RCC 7860 (cell line): Measurements from ENCODE around the gene SOCS7.
"Not testable (repeated sequence)": the region's sequence is repeated elsewhere in the genome, so short reads cannot be mapped to it uniquely, and the experiment has no call there.

Experiments
- DNase-seq: peaks from one replicate; pipeline ENCODE4 v3.0.0-alpha.2; 2015; ENCODE audit warnings: low spot score
- FAIRE-seq: peaks from 2 replicates; lab custom pipeline; 2012; peaks lifted over from hg19 to GRCh38; lab: Jason Lieb, UNC

SOCS7 gene

DNA sequence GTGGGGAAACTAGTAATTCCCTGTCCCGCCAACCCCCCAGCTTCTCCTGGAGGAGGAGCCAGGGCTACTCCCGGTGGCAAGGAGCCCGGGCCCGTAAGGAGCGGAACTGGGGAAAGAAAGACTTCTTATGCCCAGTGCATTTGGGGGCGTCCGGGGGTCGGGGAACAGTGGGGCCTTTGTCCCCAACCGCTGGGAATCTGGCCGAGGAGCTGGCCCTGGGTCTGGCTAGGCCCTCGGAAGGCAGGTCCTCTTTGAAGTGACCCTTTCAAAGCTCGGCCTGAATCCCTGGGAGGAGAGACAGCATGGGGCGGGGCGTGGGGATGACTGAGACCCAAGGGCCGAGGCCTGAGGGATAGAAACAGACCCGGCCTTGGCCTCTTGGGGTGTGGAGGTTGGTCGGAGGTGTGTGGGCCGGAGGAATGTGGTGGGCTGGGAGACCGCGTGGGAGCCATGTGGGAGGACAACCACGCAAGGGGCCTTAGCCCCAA, 82.6 kb downstream of the SOCS7 start:
- FAIRE-seq (no peak), DNase-seq (no peak)

DNA sequence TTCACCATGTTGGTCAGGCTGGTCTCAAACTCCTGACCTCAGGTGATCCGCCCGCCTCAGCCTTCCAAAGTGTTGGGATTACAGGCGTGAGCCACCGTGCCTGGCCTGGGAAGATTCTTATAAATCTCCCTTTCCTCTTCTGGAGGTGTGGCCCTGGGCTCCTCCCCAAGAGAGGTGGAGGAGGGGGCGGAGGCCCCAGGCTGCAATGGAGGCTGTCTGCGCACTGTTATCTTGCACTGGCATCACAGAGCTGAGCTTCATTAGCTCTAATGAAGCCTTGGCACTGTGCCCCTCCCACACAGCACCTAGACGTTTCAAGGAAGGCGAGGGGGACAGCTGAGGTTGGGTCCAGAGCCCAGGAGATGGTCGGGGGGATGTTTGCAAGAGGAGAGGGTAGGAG, 84.2 kb downstream of the SOCS7 start:
- FAIRE-seq (no peak), DNase-seq (no peak)

DNA sequence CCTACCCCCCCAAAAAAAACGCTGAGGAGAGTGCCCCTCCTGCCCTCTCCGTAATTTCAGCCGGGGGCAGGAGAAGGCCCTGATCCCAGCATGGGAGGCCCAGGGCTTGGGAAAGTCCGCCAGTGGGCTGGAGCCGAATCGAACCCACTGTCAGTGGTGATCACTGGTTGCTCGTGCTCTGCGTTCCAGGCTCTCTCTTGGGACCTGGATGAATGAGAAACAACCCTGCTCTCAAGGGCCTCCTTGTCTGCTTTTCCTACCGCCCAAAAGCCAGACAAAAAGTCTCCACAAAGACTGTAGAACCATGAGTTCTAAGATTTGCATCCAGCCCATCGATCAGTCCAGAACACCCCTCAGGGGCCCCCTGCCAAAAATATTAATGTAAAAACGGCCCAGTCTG, 84.7 kb downstream of the SOCS7 start:
- FAIRE-seq, result no peak
- no peak for DNase-seq

DNA sequence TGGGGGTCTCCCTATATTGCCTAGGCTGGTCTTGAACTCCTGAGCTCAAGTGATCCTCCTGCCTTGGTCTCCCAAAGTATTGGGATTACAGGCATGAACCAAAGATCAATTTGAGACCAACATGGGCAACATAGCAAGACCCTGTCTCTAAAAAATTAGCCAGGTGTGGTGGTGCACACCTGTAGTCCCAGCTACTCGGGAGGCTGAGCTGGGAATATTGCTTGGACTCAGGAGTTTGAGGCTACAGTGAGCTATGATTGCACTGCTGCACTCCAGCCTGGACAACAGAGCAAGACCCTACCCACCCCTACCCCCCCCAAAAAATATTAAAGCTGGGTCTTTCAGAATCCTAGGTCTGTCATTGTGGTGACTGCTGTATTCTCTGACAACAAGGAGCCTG, 85.7 kb downstream of the SOCS7 start:
- DNase-seq, result not testable (repeated sequence)

DNA sequence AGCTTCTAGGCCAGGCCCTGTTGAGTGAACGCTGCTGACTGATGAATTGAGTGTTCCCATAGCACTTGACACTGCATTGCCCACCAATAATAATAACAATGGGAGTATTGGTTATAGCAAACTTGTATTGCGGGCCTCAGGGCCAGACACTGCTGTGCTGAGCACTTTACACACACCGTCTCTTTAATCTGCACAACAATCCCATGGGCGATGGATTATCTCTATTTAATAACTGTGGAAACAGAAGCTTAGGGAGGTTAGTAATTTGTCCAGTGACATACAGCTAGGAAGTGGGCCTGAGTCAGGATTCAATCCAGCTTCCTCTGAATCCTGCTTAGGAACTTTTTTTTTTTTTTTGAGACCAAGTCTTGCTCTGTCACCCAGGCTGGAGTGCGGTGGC, 87.8 kb downstream of the SOCS7 start:
- no peak for FAIRE-seq
- no peak for DNase-seq

More for the DNA sequence above, 85.7 kb downstream of the SOCS7 start:
- FAIRE-seq, result not testable (repeated sequence)

DNA sequence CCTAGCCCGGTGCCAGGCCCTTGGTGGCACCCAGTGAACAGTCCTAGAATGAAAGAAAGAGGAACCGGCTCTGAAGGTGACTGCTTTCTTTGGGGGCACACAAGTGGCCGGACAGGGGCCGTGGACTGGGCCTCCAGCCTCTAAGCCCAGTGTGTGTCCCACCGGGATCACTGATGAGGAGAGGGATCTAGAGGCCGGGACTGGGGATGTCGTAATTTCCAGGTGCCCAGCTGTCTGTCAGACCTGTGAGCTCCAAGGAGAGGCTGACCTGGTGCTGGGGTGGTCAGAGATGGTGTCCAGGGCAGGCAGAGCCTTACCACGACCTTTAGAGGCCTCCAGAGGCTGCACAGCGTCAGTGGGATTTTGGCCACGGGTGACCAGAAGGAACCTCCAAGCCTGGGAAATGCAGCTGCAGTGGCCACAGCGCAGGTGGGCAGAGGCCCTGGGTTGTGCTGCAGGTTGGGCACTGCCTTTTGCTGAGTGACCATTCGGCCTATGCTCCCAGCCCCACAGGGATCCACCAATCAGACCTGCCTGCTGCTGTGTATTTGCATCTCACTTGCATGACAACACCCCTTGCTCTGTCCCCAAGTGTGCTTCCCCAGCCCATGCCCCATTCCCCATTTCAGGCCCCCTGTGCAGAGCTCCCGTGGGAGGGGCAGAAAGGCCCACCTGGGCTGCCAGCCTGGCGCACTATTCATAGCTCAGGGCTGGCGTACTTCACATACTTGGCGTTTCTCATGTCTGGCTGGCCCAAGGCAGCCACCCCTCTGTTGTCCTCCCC, 89.2 kb downstream of the SOCS7 start:
- FAIRE-seq (no peak), DNase-seq (no peak)

DNA sequence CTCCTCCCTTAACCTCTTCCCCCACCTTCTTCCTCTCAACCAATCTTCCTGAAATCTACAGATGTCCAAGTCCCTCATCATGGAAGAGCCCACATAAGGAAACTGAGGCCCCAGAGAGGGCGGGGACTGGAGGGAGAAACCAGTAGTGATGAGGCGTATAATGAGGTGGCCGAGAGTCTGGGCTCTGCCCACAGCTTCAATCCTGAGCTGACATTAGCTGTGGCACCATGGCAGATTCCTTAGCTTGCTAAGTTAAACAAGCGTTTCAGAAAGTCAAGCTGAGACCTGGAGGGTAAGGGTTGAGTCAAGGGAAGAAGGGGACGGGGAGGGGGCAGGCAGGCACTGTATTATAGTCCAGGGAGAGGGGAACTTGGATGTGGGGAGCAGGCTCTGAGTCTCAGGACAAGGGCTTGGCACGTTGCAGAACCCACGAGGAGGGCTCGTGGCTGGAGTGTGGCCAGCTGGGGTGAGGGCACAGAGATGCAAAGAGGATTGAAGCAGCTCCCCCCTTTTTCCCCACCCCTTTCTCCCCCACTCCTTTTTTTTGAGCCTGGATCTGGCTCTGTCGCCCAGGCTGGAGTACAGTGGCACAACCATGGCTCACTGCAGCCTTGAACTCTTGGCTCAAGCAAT, 89.9 kb downstream of the SOCS7 start:
- no peak for DNase-seq
- FAIRE-seq, result no peak

DNA sequence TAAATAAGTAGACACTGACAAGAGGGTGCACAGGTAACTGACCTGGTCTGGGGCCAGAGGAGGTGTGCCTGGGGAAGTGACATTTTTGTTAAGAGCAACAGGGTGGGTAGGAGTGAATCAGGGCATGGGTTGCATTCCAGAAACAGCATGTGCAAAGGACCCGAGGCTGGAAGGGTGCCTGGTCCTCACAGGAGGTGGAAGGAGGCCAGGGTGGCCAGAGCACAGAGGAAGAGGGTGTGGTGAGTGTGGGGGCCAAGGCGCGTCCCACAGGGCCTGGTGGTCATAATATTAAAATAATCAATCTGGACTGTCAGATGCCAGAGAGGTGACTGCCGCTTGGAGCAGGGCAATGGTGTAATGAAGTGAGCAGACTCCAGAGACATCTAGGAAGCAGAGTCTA, 90.9 kb downstream of the SOCS7 start:
- DNase-seq, result no peak
- FAIRE-seq, result no peak

DNA sequence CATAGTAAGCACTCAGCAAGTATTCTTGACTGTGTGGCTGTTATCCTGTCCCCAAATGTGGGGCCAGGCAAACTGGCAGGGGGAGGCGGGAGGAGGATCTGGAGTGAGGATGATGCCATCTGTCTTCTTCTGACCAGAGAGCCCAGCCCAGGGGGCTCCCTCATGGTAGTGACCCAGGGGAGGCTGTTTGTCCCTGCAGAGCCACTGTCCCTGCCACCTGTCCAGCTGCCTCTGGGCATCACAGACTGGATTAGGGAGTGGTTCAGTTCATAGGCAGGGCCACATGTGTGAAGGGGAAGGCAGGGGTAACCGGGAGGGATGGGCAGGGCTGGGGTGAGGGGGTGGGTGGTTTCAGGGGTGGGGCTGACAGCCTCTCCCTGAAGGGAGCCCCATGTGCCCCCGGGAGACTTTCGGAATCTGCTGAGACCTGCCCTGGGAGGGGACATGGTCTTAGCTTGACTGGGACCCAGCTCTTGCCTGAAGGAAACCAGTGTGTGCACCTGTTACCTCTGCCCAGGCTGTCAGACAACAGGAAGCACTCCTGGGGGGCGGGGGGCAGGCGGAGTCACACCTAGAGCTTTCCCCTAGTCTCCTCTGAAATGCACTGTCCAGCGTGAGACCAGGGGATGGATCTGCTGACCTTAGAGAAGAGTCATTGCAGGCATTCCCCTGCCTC, 91.8 kb downstream of the SOCS7 start:
- DNase-seq, result no peak
- no peak for FAIRE-seq

DNA sequence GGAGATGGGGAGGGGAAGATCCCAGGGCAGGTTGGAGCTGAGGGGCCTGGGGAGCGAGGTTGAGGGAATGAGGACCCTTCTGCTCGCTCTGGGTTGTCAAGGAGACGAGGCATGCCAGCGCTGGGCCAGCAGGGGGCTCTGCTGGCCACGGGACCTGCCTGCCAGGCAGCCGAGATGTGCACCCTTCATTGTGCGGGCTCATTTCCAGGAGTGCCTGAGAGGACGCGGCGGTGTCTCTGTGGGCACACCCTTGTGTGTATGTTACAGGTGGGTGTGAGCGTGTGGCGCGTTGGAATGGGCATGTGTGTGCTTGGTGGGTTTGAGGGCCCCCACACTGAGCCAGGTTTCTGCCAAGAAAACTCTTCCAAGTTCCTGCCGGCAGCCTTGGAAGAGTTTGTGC, 92.5 kb downstream of the SOCS7 start:
- FAIRE-seq (no peak), DNase-seq (peak; percentile 43)

DNA sequence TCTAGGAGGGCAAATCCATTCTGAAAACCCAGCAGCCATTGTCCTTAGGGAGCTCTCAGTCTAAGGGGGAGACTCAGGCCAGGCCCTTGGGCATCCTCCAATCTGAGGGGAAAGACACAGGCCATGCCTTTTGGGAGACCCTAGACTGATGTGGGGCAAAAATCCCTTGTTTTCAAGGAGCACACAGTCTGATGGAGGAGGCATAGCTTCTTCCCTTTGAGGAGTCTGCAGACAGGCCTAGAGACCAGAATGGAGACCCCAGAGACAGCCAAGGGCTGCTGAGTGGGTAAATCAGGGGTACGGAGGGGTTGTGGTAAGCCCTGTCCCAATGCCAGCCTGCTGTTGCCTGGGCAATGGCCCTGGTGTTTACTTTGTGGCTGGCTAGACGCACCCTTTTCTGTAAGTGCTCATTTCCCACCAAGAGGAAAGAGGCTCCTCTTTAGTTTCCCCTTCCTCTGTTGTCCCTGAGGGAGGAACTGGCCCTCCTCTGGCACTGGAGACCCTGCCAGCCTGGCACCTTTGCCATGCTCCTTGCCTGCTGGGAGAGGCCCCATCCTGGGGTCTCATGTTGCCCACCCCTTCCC, 96.0 kb downstream of the SOCS7 start:
- DNase-seq (no peak), FAIRE-seq (no peak)

DNA sequence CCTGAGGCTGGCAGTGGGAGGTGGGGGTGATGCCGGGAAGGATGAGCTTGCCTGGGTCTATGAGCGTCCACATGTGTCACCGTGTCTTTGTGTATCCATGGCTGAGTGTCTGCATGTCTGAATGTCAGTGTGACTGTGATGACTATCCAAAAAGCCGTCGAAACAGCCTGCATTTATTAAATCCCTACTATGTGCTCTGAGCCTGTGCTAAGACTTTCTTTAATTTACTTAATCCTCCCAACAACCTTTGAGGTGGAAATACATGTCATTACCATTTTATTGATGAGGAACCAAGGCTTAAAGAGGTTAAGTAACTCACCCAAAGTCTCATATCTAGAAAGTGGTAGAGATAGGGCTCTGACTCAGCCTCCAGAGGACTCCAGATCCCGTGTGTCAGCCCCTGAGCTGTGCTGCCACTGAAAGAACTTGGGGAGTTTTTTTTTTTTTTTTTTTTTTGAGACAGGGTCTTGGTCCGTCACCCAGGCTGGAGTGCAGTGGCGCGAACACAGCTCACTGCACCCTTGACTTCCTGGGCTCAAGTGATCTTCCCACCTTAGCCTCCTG, 96.6 kb downstream of the SOCS7 start:
- FAIRE-seq (no peak), DNase-seq (peak; percentile 26)

DNA sequence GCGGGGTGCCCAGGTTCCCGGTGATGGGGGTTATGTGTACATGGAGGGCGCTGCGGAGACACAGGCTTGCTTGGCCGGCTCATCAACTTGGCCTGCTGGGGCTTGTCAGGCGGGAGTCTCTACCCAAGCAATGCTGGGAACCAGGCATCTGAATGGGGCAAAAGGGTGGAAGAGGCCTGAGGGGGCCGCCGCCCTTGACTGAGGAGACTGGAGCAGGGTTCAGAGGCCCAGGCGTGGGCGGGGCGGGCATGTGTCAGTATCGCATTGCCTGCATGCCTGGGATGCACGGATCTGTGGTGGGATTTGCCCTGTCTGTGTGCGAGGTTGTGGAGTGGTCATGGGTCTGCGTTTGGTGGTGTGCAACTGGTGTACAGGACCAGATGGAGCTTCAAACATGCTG, 97.7 kb downstream of the SOCS7 start:
- no peak for FAIRE-seq
- DNase-seq, result peak; percentile 21

DNA sequence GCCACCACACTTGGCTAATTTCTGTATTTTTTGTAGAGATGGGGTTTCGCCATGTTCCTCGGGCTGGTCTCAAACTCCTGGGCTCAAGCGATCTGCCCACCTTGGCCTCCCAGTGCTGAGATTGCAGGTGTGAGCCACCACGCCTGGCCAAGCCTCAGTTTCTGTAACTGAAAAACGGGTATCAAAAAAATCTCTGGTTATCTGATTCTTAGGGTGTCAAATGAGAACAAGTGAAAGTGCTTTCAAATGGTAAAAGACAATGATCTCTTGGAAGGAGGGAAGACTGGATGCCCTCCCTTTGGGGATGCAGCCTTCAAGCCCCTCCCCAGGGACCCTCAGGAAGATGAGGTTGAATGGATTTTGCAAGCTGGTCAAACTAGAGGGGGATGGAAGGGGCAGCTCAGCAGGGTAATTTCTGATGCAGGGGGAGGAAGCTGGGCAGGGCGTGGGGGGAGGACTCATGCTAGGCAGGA, 98.9 kb downstream of the SOCS7 start:
- DNase-seq, result no peak
- FAIRE-seq, result no peak

DNA sequence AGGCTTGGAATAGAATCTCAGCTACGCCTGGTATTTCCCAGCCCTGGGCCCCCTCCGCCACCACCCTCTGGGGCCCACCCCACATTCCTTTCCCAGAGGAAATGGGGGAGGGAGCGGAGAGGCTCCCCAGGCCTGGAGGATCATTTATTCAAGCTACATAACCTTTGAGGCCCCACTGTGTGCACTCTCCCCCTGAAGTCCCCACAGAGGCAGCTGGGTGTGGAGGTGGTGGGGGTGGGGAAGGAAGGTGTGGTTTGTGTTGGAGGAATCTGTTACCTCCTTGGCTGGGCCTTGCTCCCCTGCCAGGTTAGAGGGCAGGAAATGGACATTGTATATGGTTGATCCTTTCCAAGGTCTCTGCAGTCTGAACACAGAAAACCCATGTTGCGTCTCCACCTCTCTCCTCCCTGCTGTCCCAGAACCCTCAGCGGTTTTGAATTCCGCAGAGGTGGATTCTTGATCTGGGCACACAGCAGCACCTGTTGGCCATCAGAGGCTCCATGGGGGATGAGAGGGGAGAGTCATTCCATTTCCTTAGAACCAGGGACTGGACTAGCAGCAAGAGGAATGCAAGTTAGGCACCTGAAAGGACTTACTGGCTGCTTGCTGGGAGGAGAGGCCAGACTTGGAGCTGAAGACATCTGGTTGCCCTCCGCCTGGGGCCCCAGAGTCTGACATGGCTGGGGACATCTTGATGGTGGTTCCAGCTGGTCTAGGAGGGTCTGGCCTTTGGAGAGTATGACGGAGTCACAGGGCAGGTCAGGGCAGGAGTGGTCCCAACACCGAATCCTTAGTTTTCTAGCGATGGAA, 99.6 kb downstream of the SOCS7 start:
- FAIRE-seq (no peak), DNase-seq (peak; percentile 74)

DNA sequence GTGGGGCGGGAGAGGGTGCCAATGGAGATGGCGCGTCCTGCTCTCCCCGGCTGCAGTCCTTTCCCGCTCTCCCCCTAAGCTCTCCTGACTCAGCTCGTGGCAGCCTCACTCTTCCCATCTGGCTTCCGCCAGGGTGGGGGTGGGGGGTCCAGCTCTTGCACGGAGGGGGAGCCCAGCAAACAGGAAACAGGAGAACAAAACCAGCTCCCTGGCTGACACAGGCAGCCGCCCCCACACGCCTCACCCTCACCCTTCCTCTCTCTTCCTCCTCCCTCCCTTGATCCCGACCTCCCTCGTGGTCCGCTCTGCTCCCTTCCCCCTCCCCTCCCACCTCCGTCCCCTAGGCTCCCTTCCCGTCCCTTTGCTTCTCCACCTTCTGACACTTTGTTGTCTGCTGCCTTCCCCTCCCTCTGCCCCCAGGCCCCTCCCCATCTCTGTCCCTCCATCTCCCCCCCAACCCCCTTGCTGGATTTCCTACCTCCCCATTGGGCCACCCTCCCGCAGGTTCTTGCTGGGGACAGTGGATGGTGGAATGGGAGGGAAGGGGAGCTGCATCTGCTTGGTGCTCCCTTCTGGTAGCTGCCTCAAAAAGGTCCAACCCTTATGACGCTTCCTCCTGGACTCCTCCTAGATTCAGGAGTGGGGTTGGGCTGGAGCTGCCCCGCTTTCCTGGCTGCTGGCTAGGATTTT, 100.3 kb downstream of the SOCS7 start:
- DNase-seq, result peak; percentile 45
- no peak for FAIRE-seq

DNA sequence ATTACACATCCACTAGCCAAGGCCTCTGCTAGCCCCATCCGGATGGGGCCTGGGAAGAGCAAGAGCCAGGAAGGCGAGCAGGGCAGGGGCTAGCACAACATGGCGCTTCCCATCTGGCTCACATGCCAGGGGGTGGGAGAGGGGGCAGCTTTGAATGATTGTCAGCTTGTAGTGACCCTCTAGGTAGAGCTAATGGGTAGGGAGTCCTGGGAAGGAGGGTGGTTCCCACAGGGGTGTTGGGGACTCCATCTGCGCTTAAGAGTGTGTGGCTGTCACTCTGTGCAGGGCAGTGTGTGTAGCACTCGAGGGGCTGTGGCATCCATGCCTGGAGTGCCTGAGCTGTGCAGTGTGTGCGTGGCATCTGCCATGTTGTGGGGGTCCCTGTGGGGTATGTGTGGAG, 101.1 kb downstream of the SOCS7 start:
- DNase-seq (no peak), FAIRE-seq (no peak)

DNA sequence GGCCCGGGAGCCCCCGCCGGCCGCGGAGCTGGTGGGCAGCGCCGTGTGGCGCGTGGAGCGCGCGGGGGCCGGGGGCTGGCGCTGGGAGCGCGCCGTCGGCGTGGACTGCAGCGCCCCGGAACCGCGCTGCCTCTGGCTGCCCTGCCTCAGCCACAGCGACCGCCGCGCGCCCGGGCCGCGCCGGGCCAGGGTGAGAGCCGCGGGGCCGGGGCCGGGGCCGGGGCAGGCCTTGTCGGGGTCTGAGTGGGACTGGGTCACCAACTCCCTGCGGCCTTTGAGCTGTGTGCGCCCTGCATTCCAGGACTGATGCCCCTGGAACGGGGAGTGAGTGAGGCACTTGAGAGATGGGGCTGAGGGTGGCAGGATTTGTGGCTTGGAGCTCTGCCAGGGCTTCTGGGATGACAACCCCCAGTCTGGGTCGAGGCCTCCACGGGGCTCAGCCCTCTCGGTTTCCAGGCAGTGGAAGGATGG, 102.3 kb downstream of the SOCS7 start:
- DNase-seq, result peak; percentile 78
- no peak for FAIRE-seq

DNA sequence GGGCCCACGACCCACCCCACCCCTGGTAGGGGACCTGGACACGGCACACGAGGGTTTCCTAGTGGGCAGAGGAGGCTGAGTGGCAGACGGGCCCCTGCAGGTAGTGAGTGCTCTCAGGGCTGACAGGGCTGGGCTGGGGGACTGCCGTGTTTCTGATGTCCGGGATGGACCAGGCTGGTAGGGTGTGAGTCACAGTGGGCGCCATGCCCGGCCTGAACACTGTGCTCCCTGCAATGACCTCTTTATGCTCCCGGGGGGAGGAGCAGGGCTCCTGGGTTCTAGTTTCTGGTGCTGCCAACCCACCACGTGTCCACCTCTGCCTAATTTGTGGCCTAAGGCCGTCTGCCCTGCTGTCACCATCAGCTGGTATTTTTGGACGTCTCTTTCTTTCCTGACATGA, 102.9 kb downstream of the SOCS7 start:
- no peak for FAIRE-seq

More for the DNA sequence above, 102.9 kb downstream of the SOCS7 start:
- peak; percentile 81 for DNase-seq
